ENCODE results near the gene DOCK10. TPM values are rescaled to one million over a fixed set of nuclear protein-coding genes. Genes with fewer than 3 reads are reported as not detected.

DOCK10 gene
- total and polyA plus RNA-seq, 2 donors (not counting 3 experiments of a cell fraction or from before 2014, with no cell fraction given): 5.8 to 23.0 TPM

GRCh38 chr2:224851811-224852210 lies 190.5 kb downstream of the DOCK10 start:
- TF ChIP-seq JUN (IDR thresholded peaks at IDR 0.05; ENCODE audit: borderline replicate concordance, insufficient read depth, insufficient read length, low read depth): no peak
- TF ChIP-seq POLR2A (IDR thresholded peaks at IDR 0.05; ENCODE audit: low read depth, low read length): no peak
- Histone ChIP-seq H2AFZ (ENCODE audit: low read depth, low read length) (no peak overlapping the region), H3K79me2 (ENCODE audit: control insufficient read depth, insufficient read depth, low read length) (no peaks in the 10 kb centered on the region), H3K9me3 (replicated peaks; ENCODE audit: control insufficient read depth, insufficient read depth, low read length) (no peaks in the 10 kb centered on the region), H3K36me3 (ENCODE audit: control insufficient read depth in 2 of 2, extremely low read depth in 1 of 2, insufficient read depth in 2 of 2, low read length in 2 of 2) (no peaks in the 10 kb centered on the region), H3K27me3 (ENCODE audit: control insufficient read depth in 2 of 2, insufficient read depth in 2 of 2, low read length in 2 of 2) (no peaks in the 10 kb centered on the region), H3K4me2 (ENCODE audit: insufficient read depth, low read length) (no peak overlapping the region), H3K9ac (replicated peaks; ENCODE audit: extremely low read depth, insufficient read depth, low read length) (no peak overlapping the region), H4K20me1 (replicated peaks; ENCODE audit: control insufficient read depth, extremely low read depth, insufficient read depth, low read length) (no peaks in the 10 kb centered on the region), H3K4me1 (ENCODE audit: control insufficient read depth, extremely low read depth, insufficient read depth, low read length) (no peaks in the 10 kb centered on the region), H3K4me3 (replicated peaks in 1 of 3; ENCODE audit: insufficient read depth in 1 of 3, low read depth in 1 of 3, low read length in 3 of 3) (no peak overlapping the region), H3K9me1 (replicated peaks; ENCODE audit: control insufficient read depth, extremely low read depth, insufficient read depth, low read length) (no peaks in the 10 kb centered on the region), H3K27ac (ENCODE audit: insufficient read depth, low read depth, low read length) (no peak overlapping the region)
- dilution Hi-C loops (cut with MboI; ENCODE audit: extremely low pct_ligation_motif_present, low sequenced_read_pairs) (no loop called here), intact Hi-C loops (cut with micrococcal nuclease) (no loop called here)
- FAIRE-seq: no peak
- POLR2A ChIA-PET: no interaction called here
- CTCF ChIA-PET: interaction anchor here (1.6 kb wide), 1 partner anchor 150 kb away, joined by 5 read pairs; no protein-coding TSS in a partner anchor
- no TSS peak for BruUV-seq (replicated peaks)
- no peak for DNase-seq (ENCODE audit: low read depth, low spot score)

- no peak overlapping the region for H3K4me2 ChIP-seq (ENCODE audit: insufficient read depth, low read length)
- no peak overlapping the region for H3K4me3 ChIP-seq (replicated peaks in 1 of 3; ENCODE audit: insufficient read depth in 1 of 3, low read depth in 1 of 3, low read length in 3 of 3)
- H3K9ac ChIP-seq (replicated peaks; ENCODE audit: extremely low read depth, insufficient read depth, low read length): no peak overlapping the region
- no peaks in the 10 kb centered on the region for H3K9me3 ChIP-seq (replicated peaks; ENCODE audit: control insufficient read depth, insufficient read depth, low read length)
- H3K79me2 ChIP-seq (ENCODE audit: control insufficient read depth, insufficient read depth, low read length): no peaks in the 10 kb centered on the region
- H3K27me3 ChIP-seq (ENCODE audit: control insufficient read depth in 2 of 2, insufficient read depth in 2 of 2, low read length in 2 of 2): no peaks in the 10 kb centered on the region
- no peaks in the 10 kb centered on the region for H4K20me1 ChIP-seq (replicated peaks; ENCODE audit: control insufficient read depth, extremely low read depth, insufficient read depth, low read length)
- H3K27ac ChIP-seq (ENCODE audit: insufficient read depth, low read depth, low read length): no peak overlapping the region
- H2AFZ ChIP-seq (ENCODE audit: low read depth, low read length): no peak overlapping the region
- FAIRE-seq (no peak), DNase-seq (ENCODE audit: low read depth, low spot score) (no peak)
- no peaks in the 10 kb centered on the region for H3K4me1 ChIP-seq (ENCODE audit: control insufficient read depth, extremely low read depth, insufficient read depth, low read length)
- BruUV-seq (replicated peaks): no TSS peak
- H3K9me1 ChIP-seq (replicated peaks; ENCODE audit: control insufficient read depth, extremely low read depth, insufficient read depth, low read length): no peaks in the 10 kb centered on the region
- ChIA-PET CTCF (interaction anchor here (1.2 to 1.7 kb wide), 2 partner anchors 33 to 61 kb away, joined by 3 to 4 read pairs; no protein-coding TSS in a partner anchor), POLR2A (no interaction called here)
- TF ChIP-seq EZH2 (IDR thresholded peaks at IDR 0.05; ENCODE audit: borderline replicate concordance, low read depth, low read length, severe bottlenecking) (no peak), JUN (IDR thresholded peaks at IDR 0.05; ENCODE audit: borderline replicate concordance, insufficient read depth, insufficient read length, low read depth) (no peak), FOS (IDR thresholded peaks at IDR 0.05; ENCODE audit: borderline replicate concordance, insufficient read depth, low read length) (no peak), CTCF (IDR thresholded peaks at IDR 0.05; ENCODE audit: extremely low read depth in 1 of 2, insufficient read depth in 1 of 2, low read depth in 1 of 2, low read length in 2 of 2) (no peak), MAX (IDR thresholded peaks at IDR 0.05; ENCODE audit: insufficient read depth, insufficient read length) (no peak), GATA2 (IDR thresholded peaks at IDR 0.05; ENCODE audit: insufficient read depth, insufficient read length, low read depth, low read length) (no peak), POLR2A (IDR thresholded peaks at IDR 0.05; ENCODE audit: low read depth, low read length) (no peak), POLR2AphosphoS5 (IDR thresholded peaks at IDR 0.05; ENCODE audit: insufficient read depth, low read depth, low read length) (no peak), MYC (IDR thresholded peaks at IDR 0.05; ENCODE audit: low read depth, low read length) (no peak)
- intact Hi-C loops (cut with micrococcal nuclease): no loop called here
- dilution Hi-C loops (cut with MboI; ENCODE audit: extremely low pct_ligation_motif_present, low sequenced_read_pairs): no loop called here
- H3K36me3 ChIP-seq (ENCODE audit: control insufficient read depth in 2 of 2, extremely low read depth in 1 of 2, insufficient read depth in 2 of 2, low read length in 2 of 2): no peaks in the 10 kb centered on the region
Measured at GRCh38 chr2:224850081-224850480, 192.2 kb downstream of the DOCK10 start.
